ENCODE data around the gene TCF19.
A peak's percentile ranks its signal among the peaks of the same experiment; 100 is the strongest.
"Not testable (repeated sequence)": the region's sequence is repeated elsewhere in the genome, so short reads cannot be mapped to it uniquely, and the experiment has no call there.

The TCF19 gene

DNA sequence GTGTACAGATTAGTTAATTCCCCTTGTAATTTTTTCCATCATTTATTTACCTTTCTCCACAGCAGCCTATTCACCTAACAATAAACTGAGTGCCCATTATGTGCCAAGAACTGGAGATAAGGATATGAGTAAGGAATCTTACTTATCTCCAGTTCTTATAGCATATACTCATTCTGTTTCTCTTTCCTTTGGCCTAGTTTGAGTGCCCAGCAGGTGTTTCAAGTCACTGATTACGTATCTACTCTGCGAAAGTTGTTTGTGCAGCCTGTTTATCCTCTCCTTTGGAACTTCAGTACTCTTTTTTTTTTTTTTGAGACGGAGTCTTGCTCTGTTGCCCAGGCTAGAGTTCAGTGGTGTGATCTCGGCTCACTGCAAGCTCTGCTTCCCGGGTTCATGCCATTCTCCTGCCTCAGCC is 29.4 kb downstream of the TCF19 start:
- TF ChIP-seq, protein P1, sequence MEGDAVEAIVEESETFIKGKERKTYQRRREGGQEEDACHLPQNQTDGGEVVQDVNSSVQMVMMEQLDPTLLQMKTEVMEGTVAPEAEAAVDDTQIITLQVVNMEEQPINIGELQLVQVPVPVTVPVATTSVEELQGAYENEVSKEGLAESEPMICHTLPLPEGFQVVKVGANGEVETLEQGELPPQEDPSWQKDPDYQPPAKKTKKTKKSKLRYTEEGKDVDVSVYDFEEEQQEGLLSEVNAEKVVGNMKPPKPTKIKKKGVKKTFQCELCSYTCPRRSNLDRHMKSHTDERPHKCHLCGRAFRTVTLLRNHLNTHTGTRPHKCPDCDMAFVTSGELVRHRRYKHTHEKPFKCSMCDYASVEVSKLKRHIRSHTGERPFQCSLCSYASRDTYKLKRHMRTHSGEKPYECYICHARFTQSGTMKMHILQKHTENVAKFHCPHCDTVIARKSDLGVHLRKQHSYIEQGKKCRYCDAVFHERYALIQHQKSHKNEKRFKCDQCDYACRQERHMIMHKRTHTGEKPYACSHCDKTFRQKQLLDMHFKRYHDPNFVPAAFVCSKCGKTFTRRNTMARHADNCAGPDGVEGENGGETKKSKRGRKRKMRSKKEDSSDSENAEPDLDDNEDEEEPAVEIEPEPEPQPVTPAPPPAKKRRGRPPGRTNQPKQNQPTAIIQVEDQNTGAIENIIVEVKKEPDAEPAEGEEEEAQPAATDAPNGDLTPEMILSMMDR (IDR thresholded peaks at IDR 0.05; ENCODE audit: borderline replicate concordance, control extremely low read depth, extremely low read depth, insufficient read depth, missing control alignments): no peak
- DNase-seq (ENCODE audit: low spot score): no peak
- in situ Hi-C loops (cut with MboI; ENCODE audit: low sequenced_read_pairs, unreplicated experiment): no loop called here

DNA sequence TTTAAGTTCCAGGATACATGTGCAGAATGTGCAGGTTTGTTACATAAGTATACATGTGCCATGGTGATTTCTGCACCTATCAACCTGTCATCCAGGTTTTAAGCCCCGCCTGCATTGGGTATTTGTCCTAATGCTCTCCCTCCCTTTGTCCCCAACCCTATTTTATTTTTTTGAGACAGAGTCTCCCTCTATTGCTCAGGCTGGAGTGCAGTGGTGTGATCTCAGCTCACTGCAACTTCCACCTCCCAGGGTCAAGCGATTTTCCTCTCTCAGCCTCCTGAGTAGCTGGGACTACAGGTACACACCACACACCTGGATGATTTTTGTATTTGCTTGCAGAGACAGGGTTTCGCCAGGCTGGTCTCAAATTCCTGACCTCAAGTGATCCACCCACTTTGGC is 30.8 kb downstream of the TCF19 start:
- DNase-seq (ENCODE audit: low spot score); in situ Hi-C loops (cut with MboI; ENCODE audit: low sequenced_read_pairs, unreplicated experiment): not testable (repeated sequence)

DNA sequence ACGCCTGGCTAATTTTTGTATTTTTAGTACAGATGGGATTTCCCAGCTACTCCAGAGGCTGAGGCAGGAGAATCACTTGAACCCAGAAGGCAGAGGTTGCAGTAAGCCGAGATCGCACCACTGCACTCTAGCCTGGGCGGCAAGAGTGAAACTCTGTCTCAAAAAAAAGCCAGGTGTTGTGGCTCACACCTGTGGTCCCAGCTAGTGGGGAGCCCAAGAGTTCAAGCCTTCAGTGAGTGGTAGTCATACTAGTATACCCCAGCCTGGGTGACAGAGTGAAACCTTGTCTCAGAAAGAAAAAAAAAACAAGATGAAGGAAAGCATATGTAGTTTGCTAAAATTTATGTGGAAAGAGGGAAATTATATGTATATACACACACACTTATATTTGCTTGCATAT is 32.1 kb downstream of the TCF19 start:
- no peak for DNase-seq (ENCODE audit: low spot score)
- TF ChIP-seq, protein P1 (IDR thresholded peaks at IDR 0.05; ENCODE audit: borderline replicate concordance, control extremely low read depth, extremely low read depth, insufficient read depth, missing control alignments): no peak
- in situ Hi-C loops (cut with MboI; ENCODE audit: low sequenced_read_pairs, unreplicated experiment): loop anchor here (5.0 kb wide), 1 partner anchor 53 kb away; the partner anchor contains the start of gene PSORS1C2

DNA sequence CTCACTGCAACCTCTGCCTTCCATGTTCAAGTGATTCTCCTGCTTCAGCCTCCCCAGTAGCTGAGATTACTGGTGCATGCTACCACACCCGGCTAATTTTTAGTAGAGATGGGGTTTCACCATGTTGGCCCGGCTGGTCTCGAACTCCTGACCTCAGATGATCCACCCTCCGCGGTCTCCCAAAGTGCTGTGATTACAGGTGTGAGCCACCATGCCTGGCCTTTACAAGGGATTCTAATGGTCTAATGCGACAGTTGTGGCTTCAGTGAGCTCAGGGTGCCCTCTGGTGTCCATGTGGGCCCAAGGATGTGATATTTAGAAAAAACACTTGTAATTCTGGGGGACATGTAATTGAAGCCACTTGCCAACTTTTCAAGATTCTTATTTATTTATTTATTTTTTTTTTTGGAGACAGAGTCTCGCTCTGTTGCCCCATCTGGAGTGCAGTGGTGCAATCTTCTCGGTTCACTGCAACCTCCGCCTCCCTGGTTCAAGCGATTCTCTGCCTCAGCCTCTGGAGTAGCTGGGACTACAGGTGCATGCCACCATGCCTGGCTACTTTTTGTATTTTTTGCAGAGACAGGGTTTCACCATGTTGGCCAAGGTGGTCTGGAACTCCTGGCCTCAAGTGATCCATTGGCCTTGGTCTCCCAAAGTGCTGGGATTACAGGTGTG is 34.2 kb downstream of the TCF19 start:
- in situ Hi-C loops (cut with MboI; ENCODE audit: low sequenced_read_pairs, unreplicated experiment): loop anchor here (5.0 kb wide), 1 partner anchor 55 kb away; the partner anchor contains the start of gene PSORS1C2

DNA sequence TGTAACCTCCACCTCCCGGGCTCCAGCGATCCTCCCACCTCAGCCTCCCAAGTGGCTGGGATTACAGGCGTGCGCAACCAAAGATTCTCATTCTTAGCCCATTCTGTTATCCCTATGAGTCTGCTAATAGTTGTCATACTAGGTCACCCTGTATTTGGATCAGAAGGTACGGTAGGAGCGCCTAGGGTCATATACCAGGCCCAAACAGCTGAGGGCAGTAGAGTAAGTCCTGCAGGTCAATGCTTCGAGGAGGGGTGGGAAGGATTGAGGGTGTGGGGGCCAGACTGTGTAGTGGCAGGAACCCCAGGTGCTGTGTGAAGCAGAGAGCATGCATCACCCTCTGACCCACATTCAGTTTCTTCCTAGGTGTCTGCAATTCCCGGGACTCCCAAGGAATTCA is 34.8 kb downstream of the TCF19 start:
- no peak for DNase-seq (ENCODE audit: low spot score)
- TF ChIP-seq, protein P1 (IDR thresholded peaks at IDR 0.05; ENCODE audit: borderline replicate concordance, control extremely low read depth, extremely low read depth, insufficient read depth, missing control alignments): no peak
- in situ Hi-C loops (cut with MboI; ENCODE audit: low sequenced_read_pairs, unreplicated experiment): loop anchor here (5.0 kb wide), 1 partner anchor 56 kb away; the partner anchor contains the start of gene PSORS1C2

More for the DNA sequence above, 34.2 kb downstream of the TCF19 start:
- TF ChIP-seq, protein P1 (IDR thresholded peaks at IDR 0.05; ENCODE audit: borderline replicate concordance, control extremely low read depth, extremely low read depth, insufficient read depth, missing control alignments): peak; percentile 70
- peak; percentile 66 for DNase-seq (ENCODE audit: low spot score)

DNA sequence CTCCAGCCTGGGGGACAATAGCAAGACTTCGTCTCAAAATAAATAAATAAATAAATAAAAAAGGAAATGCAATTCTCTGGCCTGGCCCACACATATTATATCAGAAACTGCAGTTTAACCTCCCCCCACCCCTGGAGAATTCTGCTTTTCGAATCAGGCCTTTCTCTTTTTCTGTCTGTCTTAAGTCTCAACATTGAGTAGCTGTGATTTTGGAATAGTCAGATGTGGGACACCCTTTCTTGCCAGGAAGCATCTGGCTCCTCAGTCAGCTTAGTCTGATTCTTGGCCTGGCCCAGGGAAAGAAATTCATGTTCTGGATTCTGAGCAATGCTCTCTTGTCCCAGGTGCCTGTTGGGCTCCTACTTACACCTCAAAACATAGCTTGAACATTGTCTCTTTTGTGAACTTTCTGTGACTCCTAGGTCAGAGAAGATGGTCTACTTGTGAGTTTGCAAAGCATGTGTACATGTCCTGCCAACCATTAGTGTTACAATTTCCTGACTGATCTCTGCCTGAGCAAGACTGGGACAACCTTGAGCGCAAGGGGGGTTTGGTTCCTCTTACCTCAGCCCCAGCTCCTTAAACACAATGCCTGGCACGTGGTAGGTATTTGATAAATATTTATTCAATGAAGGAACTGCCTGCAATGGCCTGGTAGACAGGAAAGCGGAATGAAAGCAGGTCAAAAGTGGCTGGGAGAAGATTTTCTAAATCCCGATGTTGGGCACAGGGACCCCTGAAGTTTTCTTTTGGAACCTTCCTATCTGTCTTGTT is 35.9 kb downstream of the TCF19 start:
- in situ Hi-C loops (cut with MboI; ENCODE audit: low sequenced_read_pairs, unreplicated experiment): loop anchor here (5.0 kb wide), 1 partner anchor 57 kb away; the partner anchor contains the start of gene PSORS1C2
- DNase-seq (ENCODE audit: low spot score): no peak
- TF ChIP-seq, protein P1 (IDR thresholded peaks at IDR 0.05; ENCODE audit: borderline replicate concordance, control extremely low read depth, extremely low read depth, insufficient read depth, missing control alignments): no peak

DNA sequence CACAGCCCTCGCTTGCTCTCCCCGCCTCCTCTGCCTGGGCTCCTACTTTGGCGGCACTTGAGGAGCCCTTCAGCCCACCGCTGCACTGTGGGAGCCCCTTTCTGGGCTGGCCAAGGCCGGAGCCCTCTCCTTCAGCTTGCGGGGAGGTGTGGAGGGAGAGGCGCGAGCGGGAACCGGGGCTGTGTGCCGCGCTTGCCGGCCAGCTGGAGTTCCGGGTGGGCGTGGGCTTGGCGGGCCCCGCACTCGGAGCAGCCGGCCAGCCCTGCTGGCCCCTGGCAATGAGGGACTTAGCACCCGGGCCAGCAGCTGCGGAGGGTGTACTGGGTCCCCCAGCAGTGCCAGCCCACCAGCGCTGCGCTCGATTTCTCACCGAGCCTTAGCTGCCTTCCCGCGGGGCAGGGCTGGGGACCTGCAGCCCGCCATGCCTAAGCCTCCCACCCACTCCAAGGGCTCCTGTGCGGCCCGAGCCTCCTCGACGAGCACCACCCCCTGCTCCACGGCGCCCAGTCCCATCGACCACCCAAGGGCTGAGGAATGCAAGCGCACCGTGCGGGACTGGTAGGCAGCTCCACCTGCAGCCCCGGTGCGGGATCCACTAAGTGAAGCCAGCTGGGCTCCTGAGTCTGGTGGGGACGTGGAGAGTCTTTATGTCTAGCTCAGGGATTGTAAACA is 37.1 kb downstream of the TCF19 start:
- DNase-seq (ENCODE audit: low spot score): not testable (repeated sequence)
- in situ Hi-C loops (cut with MboI; ENCODE audit: low sequenced_read_pairs, unreplicated experiment): loop anchor here (5.0 kb wide), 1 partner anchor 167 kb away; no protein-coding TSS in a partner anchor

DNA sequence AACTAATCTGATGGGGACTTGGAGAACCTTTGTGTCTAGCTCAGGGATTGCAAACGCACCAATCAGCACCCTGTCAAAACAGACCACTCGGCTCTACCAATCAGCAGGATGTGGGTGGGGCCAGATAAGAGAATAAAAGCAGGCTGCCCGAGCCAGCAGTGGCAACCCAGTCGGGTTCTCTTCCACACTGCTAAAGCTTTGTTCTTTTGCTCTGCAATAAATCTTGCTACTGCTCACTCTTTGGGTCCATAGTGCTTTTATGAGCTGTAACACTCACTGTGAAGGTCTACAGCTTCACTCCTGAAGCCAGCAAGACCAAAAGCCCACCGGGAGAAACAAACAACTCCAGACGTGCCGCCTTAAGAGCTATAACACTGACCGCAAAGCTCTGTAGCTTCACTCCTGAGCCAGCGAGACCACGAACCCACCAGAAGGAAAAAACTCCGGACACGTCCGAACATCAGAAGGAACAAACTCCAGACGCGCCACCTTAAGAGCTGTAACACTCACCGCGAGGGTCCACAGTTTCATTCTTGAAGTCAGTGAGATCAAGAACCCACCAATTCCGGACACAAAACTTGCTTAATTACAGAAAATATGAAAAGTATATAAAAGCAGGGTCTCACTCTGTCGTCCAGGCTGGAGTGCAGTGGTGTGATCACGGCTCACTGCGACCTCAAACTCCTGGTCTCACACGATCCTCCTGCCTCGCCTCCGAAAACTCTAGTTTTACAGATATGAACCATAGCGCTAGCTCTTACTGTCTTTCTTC is 38.0 kb downstream of the TCF19 start:
- DNase-seq (ENCODE audit: low spot score): not testable (repeated sequence)
- in situ Hi-C loops (cut with MboI; ENCODE audit: low sequenced_read_pairs, unreplicated experiment): loop anchor here (5.0 kb wide), 1 partner anchor 166 kb away; no protein-coding TSS in a partner anchor

Data from GM13976 (cell line).